ENCODE measurements around the gene IDE.
A peak's percentile ranks its signal among the peaks of the same experiment; 100 is the strongest.
"Not testable (repeated sequence)": the region's sequence is repeated elsewhere in the genome, so short reads cannot be mapped to it uniquely, and the experiment has no call there.

Gene IDE

DNA sequence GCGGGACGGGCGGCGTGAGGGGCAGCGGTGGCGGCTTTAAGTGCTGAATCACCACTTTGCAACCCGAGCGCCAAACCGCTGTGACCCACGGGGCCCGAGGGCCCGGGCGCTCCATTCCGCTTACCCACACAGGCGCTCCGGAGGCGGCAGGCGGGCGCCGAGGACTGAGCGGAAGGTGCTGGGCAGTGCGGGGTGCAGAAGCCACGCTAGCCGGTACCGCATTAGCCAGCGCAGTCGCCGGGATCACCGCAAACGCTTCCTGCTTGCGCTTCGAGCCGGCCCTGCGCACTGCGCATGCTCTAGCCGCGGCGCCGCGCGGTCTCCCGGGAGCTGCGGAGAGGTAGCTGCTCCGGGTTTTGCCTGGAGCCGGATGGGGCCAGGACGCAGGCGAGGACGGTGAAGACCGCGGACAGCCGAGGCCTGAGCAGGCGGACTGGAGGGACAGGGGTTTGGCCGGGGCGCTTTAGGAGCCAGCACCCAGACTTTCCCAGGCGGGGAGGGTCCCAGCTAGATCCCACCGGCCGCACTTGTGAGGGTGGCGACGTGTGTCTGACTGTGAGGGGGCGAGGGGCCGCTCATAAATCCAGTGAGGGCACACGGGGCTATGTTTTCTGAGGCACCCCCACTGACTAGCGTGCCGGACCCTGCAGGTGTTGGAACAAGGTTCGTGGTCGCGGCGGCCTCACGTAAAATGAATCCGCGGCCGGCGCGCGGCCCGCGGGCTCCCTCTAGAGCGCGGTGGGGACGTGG is at the start of gene IDE:
Gene IDE, minus strand, starts transcription at position 296 of the 750 bp plus-strand sequence. Its CDS starts 74 bp downstream, at position 222.
- Mint-ChIP-seq H3K27ac (peak within 1 kb of the TSS; percentile 49 to 97), H3K9me3 (no peaks in the 10 kb centered on the region), H3K27me3 (no peaks in the 10 kb centered on the region), H3K4me3 (peak within 1 kb of the TSS; percentile 68), H3K4me1 (peaks cover 30% of the 10 kb centered on the region)
- ATAC-seq = peak; percentile 85
- DNase-seq = peak; percentile 82 to 87

DNA sequence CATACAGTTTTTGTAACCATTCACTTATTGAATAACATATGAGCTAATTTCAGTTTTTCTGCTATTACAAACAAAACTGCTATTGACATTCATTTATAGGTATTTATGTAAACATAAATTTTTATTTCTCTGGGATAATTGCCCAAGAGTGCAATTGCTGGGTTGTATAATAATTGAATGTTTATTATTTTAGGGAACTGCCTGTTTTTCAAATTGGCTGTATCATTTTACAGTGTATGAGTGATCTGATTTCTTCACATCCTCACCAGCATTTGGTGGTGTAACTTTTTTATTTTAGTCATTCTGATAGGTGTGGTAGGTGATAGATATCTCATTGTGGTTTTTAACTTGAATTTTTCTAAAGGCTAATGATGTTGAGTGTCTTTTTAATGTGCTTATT is 45.5 kb upstream of the IDE start:
- Mint-ChIP-seq H3K4me1 (no peaks in the 10 kb centered on the region), H3K4me3 (no peak overlapping the region), H3K27ac (no peak overlapping the region), H3K27me3 (no peaks in the 10 kb centered on the region), H3K9me3 (no peaks in the 10 kb centered on the region)
- ATAC-seq (no peak), DNase-seq (no peak)

DNA sequence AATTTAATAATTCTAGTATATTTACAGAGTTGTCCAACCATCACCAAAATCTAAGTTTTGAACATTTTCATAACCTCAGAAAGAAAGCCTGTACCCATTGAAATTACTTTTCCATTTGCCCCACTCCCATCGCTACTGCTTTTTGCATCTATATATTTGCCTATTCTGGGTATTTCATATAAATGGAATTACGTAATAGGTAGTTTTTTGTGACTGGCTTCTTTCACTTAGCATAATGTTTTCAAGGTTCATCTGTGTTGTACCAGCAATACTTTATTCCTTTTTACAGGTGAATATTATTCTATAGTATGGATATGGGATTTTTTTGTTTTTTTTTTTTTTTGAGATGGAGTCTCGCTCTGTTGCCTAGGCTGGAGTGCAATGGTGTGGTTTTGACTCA is 41.6 kb upstream of the IDE start:
- ATAC-seq (no peak), DNase-seq (no peak)
- Mint-ChIP-seq H3K4me1 (no peaks in the 10 kb centered on the region), H3K27ac (no peak overlapping the region), H3K9me3 (no peaks in the 10 kb centered on the region), H3K4me3 (no peak overlapping the region), H3K27me3 (no peaks in the 10 kb centered on the region)

DNA sequence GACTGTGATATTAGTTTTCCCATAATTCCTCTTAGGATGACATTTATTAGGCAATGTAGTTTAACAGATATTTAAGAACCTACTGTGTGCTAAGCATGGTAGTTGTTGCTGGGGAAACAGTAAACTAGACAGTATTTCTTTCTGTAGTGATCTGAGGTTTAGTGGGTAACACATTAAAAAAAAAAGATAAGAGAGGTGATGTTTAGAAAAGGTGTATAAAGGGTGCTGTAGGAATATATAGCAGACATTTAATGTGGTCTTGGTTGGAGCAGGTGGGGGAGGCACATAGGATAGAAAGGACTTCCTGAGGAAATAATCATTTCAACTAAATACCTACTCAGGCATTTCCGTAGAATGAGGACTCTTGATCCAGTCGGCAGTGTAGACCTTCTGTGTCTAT is 30.9 kb upstream of the IDE start:
- H3K27me3 Mint-ChIP-seq = no peaks in the 10 kb centered on the region
- DNase-seq (no peak), ATAC-seq (no peak)
- H3K4me1 Mint-ChIP-seq = peaks cover 37% of the 10 kb centered on the region
- no peak overlapping the region for H3K4me3 Mint-ChIP-seq
- H3K9me3 Mint-ChIP-seq = no peaks in the 10 kb centered on the region
- no peak overlapping the region for H3K27ac Mint-ChIP-seq

DNA sequence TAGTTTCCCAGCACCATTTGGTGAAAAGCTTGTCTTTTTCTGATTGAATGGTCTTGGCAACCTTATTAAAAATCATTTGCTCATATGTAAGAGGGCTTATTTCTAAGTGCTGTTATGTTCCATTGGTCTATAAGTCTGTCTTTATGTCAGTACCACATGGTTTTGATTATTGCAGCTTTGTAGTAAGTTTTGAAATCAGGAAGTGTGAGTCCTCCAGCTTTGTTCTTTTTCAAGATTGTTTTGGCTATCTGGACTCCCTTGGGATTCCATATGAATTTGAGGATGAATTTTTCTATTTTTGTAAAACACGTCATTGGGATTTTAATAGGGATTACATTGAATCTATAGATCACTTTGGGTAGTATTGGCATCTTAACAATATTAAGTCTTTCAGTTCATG is 24.4 kb upstream of the IDE start:
- Mint-ChIP-seq H3K4me1 (peaks cover 39% of the 10 kb centered on the region), H3K9me3 (no peaks in the 10 kb centered on the region), H3K27me3 (no peaks in the 10 kb centered on the region), H3K27ac (no peak overlapping the region), H3K4me3 (no peak overlapping the region)
- DNase-seq (no peak), ATAC-seq (no peak)

DNA sequence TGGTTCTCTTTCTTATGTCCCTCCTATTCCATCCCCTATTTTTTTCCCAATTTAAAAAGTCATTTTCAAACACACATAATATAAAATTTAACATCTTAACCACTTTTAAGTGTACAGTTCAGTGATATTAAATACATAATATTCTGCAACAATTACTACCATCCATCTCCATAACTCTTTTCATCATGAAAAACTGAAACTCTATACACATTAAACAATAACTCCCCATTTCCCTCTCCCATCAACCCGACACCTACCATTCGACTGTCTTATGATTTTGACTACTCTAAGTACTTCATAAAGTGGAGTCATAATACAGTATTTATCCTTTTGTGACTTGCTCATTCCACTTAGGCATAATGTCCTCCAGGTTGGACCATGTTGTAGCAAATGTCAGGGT is 21.6 kb upstream of the IDE start:
- peaks cover 35% of the 10 kb centered on the region for H3K4me1 Mint-ChIP-seq

DNA sequence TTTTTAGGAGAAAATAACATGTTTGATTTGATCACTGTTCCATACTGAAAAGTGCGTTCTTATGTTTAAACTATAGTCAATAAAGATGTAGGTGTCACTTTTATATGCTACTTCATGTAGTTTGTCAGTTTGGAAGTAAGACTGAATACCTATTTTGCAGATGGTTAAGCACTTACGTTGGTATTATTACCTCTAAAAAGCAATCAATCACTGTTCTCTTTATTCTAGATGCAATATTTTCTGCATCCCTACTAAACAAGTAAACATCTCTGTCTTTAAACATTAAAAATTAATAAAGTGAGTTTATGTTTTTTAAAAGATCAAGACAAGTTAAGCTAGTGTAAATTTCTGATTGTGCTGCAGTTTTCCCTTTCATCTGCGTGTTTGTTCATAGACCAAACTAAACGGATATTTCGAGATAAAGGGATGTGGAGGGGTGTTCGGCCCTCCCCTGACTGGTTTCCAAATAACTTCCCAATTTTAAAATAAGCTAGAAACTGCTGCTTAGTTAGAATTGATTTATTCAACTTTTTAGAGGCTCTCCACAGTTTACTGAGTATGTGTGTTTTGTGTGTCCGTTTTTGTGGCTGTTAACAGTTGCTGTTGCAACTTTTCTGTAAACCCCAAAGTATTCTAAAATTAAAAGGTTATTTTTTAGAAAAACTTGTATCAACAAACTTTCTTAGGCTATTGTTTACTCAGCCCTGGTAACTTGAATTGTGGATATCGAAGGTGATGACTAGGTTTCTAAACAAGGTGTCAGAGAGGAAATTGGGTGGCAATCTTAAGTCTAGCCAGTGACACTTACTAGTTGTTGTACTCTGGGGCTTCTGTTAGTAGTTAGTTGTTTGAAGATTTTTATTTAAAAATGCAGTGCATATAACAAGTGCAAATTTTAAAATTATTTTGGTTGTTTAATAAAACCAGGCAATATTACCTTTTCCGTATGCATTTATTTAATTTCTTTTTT is 20.0 kb upstream of the IDE start:
- H3K27me3 Mint-ChIP-seq = no peaks in the 10 kb centered on the region
- no peaks in the 10 kb centered on the region for H3K9me3 Mint-ChIP-seq
- peaks cover 41% of the 10 kb centered on the region for H3K4me1 Mint-ChIP-seq
- no peak for ATAC-seq
- peak overlapping the region; percentile 95 to 98 for H3K4me3 Mint-ChIP-seq
- DNase-seq = no peak
- peak overlapping the region; percentile 99 for H3K27ac Mint-ChIP-seq

More for the DNA sequence above, 21.6 kb upstream of the IDE start:
- H3K9me3 Mint-ChIP-seq = no peaks in the 10 kb centered on the region
- DNase-seq (no peak), ATAC-seq (no peak)
- no peak overlapping the region for H3K27ac Mint-ChIP-seq
- no peaks in the 10 kb centered on the region for H3K27me3 Mint-ChIP-seq
- peak overlapping the region; percentile 0 to 95 for H3K4me3 Mint-ChIP-seq

DNA sequence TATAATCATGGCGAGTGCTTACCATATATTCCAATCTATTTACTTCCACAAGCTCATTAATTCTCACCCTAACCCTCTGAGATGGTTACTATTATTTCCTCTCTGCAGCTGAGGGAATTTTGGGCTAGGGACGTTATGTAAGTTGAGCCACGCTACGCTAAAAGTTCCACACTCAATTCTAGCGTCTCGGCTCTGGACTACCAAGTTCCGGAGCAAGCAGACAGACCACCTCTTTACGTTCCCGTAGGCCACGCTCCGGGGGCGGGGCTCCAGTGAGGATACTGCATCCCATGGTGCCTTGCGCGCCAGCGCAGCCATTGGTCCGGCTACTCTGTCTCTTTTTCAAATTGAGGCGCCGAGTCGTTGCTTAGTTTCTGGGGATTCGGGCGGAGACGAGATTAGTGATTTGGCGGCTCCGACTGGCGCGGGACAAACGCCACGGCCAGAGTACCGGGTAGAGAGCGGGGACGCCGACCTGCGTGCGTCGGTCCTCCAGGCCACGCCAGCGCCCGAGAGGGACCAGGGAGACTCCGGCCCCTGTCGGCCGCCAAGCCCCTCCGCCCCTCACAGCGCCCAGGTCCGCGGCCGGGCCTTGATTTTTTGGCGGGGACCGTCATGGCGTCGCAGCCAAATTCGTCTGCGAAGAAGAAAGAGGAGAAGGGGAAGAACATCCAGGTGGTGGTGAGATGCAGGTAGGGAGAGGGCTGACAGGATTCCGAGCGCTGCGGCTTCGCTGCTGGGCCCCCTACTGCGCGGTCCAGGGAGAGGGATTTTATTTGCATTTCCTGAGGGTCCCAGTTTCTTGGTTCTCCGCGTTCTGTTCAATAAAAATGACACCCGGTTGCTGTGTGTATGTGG is 19.1 kb upstream of the IDE start, which contains the start of gene KIF11:
Gene KIF11, plus strand, starts transcription at position 370 of the 858 bp plus-strand sequence. Its CDS starts 246 bp downstream, at position 616.
- peak within 1 kb of the TSS; percentile 95 to 98 for H3K4me3 Mint-ChIP-seq
- ATAC-seq (peak; percentile 89), DNase-seq (peak; percentile 94 to 97)
- H3K4me1 Mint-ChIP-seq = peaks cover 41% of the 10 kb centered on the region
- peak within 1 kb of the TSS; percentile 99 for H3K27ac Mint-ChIP-seq
- H3K9me3 Mint-ChIP-seq = no peaks in the 10 kb centered on the region
- H3K27me3 Mint-ChIP-seq = no peaks in the 10 kb centered on the region

DNA sequence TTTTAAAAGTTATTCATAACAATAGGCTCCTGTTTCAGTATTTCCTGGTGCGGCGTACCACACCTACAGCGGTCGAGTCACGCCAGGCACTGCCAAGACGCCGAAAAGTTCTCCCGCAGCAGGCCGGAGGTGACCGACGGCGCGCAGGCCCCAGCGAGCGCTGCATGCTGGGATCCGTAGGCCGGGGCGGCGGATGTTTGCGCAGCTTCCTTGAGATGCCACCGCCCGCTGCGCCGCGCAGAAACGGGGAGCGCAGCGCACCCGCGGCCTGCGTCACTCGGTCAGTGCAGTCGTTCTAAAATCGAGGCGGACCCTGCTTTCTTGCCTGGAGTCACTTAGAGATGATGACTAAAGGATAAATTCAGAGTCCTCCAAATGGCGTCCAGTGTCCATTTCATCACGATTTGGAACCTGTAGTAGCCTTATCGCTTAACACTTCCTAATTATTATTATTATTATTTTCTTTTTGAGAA is 17.7 kb upstream of the IDE start:
- Mint-ChIP-seq H3K27me3 (no peaks in the 10 kb centered on the region), H3K4me3 (peak overlapping the region; percentile 95 to 98), H3K4me1 (peaks cover 36% of the 10 kb centered on the region), H3K9me3 (no peaks in the 10 kb centered on the region), H3K27ac (peak overlapping the region; percentile 99)
- peak; percentile 92 for ATAC-seq
- DNase-seq = peak; percentile 91 to 94

DNA sequence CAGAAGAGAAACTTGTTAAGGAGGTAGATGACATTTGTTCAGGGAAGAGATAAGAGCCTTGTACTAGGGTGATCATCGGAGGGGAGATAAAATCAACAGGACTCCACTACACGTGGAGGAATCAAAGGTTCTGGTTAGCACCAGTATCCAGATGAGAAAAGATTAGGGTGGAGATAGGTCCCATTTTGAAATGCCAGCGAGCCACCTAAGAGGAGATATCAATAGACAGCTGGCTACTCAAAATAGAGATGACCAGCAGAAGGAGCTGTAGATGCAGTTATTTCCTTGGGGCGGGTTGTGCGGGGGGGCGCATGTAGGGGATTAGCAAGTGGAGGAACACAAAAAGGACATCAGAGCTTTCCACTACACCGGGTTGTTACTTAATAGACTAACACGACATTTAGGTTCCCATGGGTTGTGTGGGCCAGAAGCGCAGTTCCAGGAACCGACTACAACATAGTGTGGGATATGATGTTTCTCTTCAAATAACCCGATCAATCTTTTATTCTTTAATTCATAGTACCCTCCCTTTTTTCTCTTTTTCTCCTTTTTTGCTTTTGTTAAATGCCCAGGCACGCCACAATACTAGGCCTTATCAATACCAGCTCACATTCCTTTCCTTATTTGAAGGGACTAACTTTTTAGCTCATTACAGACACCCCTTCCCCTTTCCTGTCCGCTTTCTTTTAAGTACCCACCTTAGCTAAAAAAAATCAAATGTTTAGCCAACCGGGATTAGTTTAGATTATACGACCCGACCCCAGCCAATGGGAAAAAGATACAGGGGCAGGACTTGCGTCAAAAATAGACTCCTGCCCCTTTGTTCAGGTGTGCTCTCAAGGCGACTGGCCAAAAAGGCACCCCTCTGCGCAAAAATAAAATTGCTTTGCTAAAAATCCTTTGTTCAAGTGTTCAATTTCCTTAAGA is 17.0 kb upstream of the IDE start:
- peak; percentile 26 for ATAC-seq

DNA sequence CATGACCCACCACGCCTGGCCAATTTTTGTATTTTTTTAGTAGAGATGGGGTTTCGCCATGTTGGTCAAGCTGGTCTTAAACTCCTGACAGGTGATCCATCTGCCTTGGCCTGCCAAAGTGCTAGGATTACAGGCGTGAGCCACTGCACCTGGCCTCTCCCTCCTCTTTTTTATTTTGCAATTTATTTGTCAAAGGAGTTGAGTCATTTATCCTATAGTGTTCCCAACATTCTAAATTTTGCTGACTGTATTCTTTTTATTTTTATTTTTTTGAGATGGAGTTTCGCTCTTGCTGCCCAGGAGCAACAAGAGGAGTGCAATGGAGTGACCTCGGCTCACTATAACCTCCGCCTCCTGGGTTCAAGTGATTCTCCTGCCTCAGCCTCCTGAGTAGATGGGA is 8.5 kb upstream of the IDE start:
- not testable (repeated sequence) for DNase-seq, H3K27me3 Mint-ChIP-seq, H3K9me3 Mint-ChIP-seq, H3K27ac Mint-ChIP-seq, H3K4me3 Mint-ChIP-seq, ATAC-seq, H3K4me1 Mint-ChIP-seq

More for the DNA sequence above, 17.0 kb upstream of the IDE start:
- peak overlapping the region; percentile 87 to 95 for H3K4me3 Mint-ChIP-seq
- peaks cover 31% of the 10 kb centered on the region for H3K4me1 Mint-ChIP-seq
- peak overlapping the region; percentile 98 for H3K27ac Mint-ChIP-seq
- peak; percentile 15 to 40 for DNase-seq
- no peaks in the 10 kb centered on the region for H3K9me3 Mint-ChIP-seq
- H3K27me3 Mint-ChIP-seq = no peaks in the 10 kb centered on the region

DNA sequence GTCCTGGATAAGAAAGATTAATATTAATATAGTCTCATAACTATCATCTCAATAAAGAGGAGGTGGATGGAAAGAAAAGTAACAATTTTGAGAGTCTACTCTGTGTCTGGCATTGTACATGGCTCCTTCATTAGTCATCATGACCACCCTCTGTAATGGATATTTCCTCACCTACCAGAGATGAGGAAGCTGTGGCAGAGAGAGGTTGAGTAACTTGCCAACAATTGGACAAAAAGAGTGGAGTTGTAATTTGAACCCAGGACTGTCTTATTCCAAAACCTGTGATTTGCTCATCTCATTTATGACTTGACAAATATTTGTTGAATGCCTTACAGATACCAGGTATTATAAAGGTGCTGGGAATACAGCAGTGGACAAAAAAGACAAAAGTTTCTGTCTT is 2.1 kb upstream of the IDE start:
- Mint-ChIP-seq H3K27me3 (no peaks in the 10 kb centered on the region), H3K9me3 (no peaks in the 10 kb centered on the region), H3K27ac (no peak overlapping the region), H3K4me3 (no peak overlapping the region), H3K4me1 (peaks cover 21% of the 10 kb centered on the region)
- ATAC-seq (no peak), DNase-seq (no peak)

DNA sequence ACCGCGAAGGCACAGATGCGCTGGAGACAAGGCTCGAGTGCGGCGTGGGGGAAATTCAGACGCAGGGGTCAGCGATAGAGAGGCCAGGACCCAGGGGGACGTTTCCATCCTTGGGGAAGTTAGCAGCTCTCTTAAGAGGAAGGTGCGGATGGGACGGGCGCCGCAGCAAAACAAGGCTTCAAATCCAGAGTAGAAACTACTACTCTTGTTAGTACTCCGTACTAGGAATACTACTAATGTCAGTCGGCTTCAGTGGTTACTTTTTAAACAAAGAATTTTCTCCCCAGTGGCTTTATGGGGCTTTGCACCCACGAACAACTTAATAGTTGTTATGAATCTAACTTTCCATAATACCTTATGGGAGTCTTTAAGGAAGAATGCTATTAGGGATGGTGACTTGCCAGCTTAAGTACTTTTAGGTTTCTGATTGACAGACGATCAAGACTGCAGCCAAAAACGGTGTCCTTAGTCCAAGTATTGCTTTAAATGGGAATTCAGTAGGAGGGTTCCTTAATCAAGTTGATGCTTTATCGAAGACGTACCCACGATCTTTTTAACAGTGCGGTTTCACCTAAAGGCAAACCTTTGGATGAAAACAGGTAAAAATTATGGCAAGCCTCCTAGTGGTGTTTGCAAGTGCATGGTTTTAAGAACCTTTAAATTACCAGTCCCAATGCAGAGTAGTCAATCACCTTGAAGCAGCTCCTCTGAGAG is 812 bp upstream of the IDE start:
- H3K27me3 Mint-ChIP-seq = no peaks in the 10 kb centered on the region
- peak overlapping the region in 1 of 2 donors; percentile 97 for H3K27ac Mint-ChIP-seq
- ATAC-seq = peak; percentile 51

More for the DNA sequence above, 812 bp upstream of the IDE start:
- peak overlapping the region; percentile 68 for H3K4me3 Mint-ChIP-seq
- DNase-seq = no peak
- no peaks in the 10 kb centered on the region for H3K9me3 Mint-ChIP-seq
- peaks cover 26% of the 10 kb centered on the region for H3K4me1 Mint-ChIP-seq

All from stimulated activated naive CD8-positive, alpha-beta T cell treated with anti-CD3 and anti-CD28 coated beads, Interleukin-15, amount 100 ng/mL, for 72 hours (primary cell).